GM18858 (cell line): ENCODE data around the gene OR1L1.

ENCODE experiments used
- ATAC-seq: cut with Tn5 transposase; IDR thresholded peaks from one replicate; pipeline ENCODE4 v1.9.1; 2021; ENCODE audit not compliant: unreplicated experiment

The OR1L1 gene, protein sequence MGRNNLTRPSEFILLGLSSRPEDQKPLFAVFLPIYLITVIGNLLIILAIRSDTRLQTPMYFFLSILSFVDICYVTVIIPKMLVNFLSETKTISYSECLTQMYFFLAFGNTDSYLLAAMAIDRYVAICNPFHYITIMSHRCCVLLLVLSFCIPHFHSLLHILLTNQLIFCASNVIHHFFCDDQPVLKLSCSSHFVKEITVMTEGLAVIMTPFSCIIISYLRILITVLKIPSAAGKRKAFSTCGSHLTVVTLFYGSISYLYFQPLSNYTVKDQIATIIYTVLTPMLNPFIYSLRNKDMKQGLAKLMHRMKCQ

DNA sequence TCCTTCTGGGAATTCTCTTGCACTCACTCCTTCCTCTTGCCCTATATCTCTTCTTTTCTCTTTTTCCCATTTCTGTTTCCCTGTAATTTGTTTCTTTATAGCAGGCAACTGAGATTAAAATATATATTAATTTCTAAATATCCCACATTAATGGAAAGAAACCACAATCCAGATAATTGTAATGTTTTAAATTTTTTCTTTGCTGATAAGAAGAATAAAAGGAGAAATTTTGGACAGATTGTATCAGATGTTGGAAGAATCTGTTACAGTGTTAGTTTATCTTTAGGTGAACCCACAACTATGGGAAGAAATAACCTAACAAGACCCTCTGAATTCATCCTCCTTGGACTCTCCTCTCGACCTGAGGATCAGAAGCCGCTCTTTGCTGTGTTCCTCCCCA is at the start of gene OR1L1:
Gene OR1L1 (plus strand): TSS at position 301 of the 400 bp plus-strand sequence. CDS start 0 bp downstream, at position 301.
- no peak for ATAC-seq

DNA sequence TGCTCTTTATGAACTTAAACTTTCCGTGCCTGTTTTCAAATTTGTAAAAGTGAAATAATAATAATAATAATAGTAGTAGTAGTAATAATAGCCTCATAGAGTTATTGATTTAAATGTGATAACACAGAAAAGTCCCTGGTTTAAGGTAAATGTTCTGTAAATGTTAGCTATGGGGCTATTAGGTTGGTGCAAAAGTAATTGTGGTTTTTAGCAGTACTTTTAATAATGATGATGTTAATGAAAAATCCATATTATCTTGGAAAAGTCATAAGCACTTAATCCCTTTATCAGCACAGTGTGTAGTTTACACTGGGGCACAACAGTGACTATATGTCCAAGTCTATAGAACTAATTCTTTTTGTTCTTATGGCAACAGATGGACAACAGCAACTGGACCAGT is 47.2 kb upstream of the OR1L1 start, which contains the start of gene OR1Q1:
Gene OR1Q1 (plus strand): TSS at position 377 of the 400 bp plus-strand sequence. CDS start 0 bp downstream, at position 377.
- ATAC-seq, result no peak

DNA sequence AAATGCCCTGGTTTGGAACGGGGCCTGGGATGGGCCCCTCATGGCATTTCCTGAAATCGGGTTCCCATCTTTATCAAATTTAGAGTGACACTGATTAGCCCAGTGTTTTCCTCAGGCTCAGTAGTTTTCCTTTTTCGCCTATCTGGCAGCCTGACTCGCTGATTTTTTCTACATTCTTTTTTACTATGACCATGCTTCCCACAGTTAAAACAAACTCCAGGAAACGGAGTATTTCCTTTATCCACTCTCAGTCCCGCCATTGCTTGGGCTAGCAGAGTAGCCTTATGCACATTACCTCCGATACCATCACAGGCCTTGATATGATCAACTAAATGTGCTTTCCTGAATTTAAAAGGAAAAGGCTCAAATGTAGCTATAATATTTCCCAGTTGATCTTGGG is 41.5 kb upstream of the OR1L1 start:
- ATAC-seq, result no peak

DNA sequence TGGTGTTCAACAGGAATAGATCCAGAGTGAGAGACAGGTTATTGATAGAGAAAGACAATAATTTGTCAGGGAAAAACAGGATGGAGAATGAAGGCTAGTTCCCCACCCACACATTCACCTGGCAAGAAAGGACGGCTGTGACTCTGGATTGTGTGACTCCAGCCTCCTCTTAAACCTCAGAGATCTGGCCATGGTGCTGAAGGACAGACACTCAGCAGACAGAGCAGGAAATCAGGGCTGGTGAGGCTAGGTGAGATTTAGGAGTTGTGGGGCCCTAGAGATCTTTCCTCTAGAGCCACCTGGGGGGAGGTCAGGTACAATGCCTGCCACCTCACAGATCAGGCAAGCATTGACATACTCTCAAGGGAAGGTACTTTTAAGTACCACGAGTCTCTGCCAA is 19.3 kb upstream of the OR1L1 start:
- no peak for ATAC-seq

DNA sequence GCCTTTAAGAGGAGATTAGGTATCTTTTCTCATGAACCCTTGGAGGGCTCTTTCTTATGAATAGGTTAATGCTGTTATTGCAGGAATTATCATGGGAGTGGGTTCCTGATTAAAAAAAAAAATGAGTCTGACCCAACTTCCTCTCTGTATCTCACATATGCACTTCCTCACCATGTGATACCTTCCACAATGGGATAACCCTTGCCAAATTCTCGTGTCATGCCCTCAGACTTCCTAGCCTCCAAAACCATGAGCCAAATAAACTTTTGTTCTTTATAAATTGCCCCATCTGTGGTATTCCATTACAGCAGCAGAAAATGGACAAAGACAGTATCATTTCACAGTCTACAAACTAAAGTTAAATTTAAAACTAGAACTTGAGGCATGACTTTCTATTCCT is 5.1 kb upstream of the OR1L1 start:
- ATAC-seq, result no peak

DNA sequence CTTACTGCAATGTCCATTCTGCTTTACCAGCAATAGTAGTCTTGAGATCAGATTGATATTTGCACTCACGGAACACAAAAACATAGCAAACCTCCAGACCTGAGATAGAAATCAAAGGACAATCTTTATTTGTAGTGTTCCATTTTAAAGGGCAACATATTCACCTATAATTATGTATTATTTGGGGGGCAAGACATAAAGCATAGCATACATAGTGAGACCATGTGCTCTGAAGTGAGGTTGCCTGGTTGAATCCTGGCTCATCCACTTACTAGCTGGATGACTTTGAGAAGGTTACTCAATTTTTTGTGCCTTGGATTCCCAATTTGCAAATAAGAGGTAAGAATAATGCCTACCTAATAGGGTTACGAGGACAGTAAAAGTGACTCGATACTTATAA is 4.0 kb upstream of the OR1L1 start, which contains the start of gene OR1B1:
Gene OR1B1 (minus strand): TSS at position 101 of the 400 bp plus-strand sequence.
- ATAC-seq, result no peak

DNA sequence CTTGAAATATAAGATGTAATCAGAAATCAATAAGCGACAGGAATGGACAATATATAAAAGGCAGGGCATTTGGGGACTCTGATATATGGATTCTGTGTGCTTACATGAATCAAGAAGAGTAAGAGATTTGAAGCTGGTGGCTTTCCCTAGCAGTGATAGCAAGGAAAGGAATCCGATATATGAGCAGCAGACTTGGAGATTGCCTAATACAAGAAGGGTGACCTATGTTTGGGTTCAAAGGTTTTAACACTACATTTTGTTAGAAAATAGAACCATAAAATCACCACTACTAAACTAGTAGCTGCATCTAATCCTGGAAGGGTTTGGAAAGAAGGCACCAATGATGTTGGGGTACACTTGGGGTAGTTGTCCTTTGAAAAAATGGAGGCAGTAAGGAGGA is 11.0 kb downstream of the OR1L1 start:
- no peak for ATAC-seq

DNA sequence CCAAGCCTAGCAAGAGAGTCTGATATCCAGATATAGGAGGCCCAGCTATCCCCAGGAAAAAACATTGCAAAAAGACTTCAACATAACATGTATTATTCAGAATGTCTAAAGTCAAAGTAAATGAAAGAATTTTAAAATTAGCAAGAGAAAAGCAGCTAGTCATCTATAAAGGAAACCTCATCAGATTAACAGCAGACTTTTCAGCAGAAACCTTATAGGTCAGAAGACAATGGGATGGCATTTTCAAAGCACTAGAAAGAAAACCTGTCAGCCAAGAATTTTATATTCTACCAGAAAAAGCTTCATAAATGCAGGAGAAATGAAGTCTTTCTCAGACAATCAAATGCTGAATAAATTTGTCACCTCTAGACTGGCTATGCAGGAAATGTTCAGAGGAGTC is 23.3 kb downstream of the OR1L1 start:
- no peak for ATAC-seq

DNA sequence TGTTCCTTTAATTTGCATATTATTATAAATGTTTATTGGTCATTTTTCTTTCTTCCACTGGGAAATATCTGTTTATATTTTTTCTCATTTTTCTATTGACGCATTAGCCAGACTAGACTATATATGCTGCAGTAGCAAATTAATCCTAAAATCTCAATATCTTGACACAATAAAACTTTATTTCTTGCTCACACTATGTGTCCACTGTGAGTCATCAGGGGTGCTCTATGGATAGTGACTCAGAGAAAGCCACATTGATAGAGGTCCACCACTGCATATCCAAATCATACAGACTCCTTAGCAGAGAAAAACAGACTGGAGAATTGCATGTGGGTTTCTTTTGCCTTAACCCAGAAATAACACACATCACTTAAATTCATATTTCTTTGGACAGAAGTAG is 34.2 kb downstream of the OR1L1 start:
- ATAC-seq, result no peak
